T1000 (cell line): Measurements from ENCODE around the gene PSG3.
"Not testable (repeated sequence)": the region's sequence is repeated elsewhere in the genome, so short reads cannot be mapped to it uniquely, and the experiment has no call there.

Experiments
- DNase-seq: peaks from one replicate; lab custom pipeline; 2025; ENCODE audit warnings: mixed read lengths; lab: John Stamatoyannopoulos, UW

Gene PSG3

GRCh38 chr19:42695811-42696503, 44.3 kb downstream of the PSG3 start:
- DNase-seq = no peak

GRCh38 chr19:42693760-42694350, 46.4 kb downstream of the PSG3 start:
- peak; percentile 9 for DNase-seq

DNA sequence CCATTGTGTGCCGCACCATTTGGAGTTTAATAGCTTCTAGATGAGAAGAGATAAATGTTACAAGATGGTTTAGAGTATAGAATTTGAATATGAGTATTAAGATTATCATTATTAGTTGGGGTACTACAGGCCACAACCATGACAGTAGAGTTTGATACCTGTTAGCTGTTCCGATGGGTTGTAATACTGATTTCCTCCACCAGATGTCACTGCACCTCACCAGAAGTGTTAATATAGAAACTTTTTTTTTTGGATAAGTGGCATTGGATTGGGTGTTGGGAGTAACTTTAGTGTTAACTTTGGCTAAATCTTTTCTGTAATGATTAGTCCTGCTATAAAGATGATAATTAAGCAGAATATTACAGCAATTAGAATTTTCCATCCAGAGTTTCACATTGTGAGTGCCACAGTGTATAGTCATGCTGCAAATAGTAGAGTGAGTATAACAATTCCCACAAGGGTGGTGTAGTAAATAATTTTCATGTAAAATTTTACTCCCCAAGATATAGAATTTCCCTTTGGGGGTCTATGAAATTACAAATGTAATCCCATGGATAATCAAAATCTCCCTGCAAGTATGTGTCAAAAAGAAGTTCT, 56.3 kb downstream of the PSG3 start:
- no peak for DNase-seq

- not testable (repeated sequence) for DNase-seq
Measured at GRCh38 chr19:42676326-42676725, 64.0 kb downstream of the PSG3 start.

DNA sequence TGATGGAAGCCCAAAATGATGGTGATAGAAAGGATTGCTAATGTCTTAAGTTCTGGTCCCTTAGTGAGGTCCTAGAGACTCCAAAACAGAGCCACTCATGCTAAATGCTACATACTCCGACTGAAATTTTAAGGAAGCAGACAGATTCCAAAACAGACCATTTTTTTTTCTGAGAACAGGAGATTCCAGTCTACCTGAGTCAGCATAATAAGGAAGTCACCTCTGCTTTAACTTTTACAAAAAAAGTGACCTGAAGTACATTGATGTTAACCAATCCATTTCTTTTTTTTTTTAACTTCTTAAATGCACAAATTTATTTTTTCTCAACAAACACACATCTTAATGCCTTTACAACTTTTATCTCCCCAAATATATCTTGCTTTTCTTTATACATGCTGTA, 65.7 kb downstream of the PSG3 start:
- not testable (repeated sequence) for DNase-seq
